GM18907 (cell line): ENCODE results near the gene PPFIA1.
"Not testable (repeated sequence)": the region's sequence is repeated elsewhere in the genome, so short reads cannot be mapped to it uniquely, and the experiment has no call there.

Experiments used
- ATAC-seq: cut with Tn5 transposase; IDR thresholded peaks from one replicate; pipeline ENCODE4 v1.9.1; 2021; ENCODE audit warnings: mild to moderate bottlenecking, moderate library complexity; ENCODE audit not compliant: unreplicated experiment

The PPFIA1 gene

DNA sequence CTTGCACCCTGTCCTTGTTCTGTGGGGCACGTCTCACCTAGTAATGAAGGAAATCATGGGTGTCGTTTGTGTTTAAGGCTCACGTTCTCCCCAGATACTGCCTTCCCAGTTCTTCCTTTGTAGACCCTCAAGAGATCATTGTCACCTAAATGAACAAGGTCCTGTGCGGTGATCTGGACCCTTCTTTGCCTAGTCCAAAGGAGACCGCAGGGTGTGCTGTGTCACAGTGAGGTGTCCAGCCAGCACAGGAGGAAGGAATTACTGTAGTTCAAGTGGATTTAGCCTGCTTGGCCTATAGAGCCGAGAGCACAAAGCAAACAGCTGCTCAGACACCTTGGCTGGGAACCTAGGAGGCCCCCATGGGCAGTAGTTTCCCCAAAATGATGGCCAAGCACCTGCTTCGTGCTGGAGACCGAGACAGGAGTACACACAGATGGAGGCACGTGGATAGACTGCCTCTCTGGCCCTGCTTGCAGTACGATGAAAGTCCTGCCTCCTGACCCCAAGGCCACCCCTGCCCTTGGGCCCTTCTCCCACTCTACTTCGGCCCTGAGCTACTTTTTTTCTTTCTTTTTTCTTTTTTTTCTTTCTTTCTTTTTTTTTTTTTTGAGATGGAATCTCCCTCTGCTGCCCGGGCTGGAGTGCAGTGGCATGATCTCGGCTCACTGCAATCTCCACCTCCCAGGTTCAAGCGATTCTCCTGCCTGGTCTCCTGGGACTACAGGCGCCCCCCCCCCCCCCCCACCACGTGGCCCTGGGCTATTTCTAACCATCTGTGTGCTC lies 19.4 kb upstream of the PPFIA1 start:
- ATAC-seq = no peak

DNA sequence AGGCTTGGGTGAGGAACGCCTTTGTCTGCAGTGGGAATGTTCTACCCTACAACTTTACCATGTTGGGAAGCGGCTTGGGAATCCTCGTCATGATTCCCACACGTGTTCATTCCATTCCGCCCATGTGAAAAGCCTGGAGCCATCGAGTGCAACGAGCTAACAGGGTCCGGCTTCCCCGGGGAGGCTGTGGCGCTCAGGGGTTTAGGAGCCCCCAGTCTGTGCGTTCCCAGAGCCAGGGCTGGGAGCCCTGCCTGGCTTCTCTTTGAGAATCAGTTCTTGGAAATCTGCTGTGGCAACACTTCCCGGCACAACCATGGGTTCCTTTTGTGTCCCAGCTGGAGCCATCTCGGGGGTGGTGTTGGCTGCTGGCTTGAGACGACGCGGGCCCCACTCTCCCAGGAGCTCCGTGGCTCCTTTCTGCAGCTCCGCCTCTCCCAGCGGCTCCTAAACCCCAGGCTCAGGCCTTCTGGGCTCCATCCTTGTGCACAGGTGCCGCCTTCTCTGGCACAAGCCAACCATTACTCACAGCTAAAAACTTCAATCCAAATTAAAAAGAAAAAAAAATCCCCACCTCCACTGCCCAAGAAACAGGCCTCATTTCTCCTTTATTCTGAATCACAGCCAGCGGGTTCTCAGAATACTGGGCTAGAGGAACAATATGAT lies 18.7 kb upstream of the PPFIA1 start:
- no peak for ATAC-seq

DNA sequence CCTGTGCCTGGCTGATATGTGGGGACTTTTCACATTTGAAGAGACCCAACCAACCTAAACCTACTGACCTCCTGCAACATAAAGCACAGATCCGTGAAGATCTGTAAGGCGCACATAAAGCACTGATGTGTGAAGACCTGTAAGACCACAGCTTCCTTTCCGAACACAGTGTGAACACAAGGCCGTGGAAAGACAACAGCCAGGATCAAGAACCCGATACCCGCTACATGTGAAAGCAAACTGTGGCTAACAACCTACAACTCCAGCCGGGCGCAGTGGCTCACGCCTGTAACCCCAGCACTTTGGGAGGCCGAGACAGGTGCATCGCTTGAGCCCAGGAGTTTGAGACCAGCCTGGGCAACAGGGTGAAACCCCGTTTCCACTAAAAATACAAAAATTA lies 17.6 kb upstream of the PPFIA1 start:
- no peak for ATAC-seq

DNA sequence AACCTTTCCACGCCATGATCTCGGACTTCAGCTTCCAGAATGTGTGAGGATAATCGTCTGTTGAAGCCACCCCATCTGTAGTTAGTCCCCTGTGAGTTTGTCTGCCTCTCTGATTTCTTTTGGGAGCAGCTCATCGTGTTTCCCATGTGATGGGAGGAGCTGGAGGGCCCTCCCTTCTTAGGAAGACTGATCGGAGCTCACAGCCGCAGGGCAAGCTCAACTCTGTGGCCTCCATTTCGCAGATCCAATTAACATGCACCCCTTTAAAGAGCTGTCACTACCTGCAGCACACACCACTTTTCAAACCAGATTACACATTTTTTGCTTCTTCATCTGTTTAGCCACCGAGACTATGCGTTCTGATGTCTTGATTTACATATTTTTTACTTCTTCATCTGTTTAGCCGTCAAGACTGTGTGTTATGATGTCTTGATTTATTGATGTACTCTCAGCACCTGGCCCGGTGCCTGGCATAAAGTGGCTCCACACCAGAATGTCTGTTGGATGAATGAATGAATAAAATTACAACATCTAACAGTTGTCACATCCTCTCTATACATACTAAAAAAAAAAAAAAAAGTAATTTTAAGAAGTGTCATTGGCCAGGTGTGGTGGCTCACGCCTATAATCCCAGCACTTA lies 14.9 kb upstream of the PPFIA1 start:
- no peak for ATAC-seq

DNA sequence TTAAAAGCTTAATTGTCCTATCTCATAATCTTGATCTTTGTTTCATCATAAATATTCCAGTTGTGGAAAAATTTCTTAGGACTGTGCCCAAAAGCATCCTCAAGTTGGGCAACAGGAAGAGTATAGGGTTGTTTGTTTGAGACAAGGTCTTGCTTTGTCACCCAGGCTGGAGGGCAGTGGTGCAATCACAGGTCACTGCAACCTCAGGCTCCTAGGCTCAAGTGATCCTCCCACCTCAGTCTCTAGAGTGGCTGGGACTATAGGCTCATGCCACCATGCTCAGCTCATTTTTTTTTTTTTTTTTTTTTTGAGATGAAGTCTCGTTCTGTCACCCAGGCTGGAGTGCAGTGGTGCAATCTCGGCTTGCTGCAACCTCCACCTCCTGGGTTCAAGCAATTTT lies 11.4 kb upstream of the PPFIA1 start:
- ATAC-seq = not testable (repeated sequence)

DNA sequence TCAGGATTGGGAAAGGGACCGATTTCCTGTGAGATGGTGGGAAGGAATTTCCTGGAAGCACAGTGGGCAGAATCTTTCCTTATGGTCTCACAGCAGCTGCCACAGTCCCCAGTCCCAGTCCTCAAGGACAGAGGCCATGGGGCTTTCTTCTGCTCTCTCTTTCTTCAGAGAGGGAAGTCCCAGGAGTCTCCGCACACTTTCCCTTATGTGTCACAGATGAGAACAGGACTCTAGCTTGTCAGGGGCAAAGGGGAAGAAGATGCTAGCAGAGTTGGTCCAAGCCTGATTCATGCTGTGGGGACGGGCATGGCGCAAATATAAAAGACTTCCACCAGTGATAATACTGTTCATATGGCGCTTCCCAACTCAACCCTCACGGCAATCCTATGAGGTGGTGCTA lies 7.5 kb upstream of the PPFIA1 start:
- no peak for ATAC-seq

DNA sequence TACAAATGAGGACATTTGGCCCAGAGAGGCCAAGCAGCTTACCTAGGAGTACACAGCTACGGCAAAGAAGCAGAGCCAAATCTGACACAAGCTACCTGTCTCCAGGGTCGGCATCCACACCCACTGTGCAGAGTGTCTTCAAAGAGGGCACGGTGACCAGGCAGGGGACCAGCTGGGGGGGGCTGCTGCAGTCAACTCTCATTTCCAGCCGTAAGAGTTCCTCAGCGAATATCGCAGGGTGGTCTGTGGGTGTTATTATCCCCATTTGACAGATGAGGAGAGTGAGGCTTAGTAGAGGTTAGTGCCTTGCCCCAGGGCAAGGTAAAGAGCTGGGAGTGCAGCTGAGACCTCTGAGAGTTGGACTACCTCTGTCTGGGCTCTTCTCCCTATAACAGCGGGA lies 7.1 kb upstream of the PPFIA1 start:
- no peak for ATAC-seq

DNA sequence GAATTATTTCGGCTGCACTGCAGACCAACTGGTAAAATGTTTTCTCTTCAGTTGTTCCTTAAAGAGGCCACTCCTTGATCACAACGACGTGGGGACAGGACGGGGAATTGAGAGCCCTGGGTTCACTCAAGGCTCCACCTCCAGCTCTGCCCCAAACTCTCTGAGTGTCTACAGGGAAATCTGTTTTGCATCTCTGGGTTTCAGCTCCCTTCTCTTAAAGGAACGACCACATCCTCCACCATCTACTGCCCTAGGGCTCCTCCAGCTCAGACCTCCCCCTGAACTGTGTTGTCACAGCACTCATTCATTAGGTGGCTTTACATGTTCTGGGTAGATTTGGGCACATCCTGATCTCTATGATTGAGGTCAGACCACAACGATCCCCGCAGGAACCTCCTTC lies 5.1 kb upstream of the PPFIA1 start:
- no peak for ATAC-seq

DNA sequence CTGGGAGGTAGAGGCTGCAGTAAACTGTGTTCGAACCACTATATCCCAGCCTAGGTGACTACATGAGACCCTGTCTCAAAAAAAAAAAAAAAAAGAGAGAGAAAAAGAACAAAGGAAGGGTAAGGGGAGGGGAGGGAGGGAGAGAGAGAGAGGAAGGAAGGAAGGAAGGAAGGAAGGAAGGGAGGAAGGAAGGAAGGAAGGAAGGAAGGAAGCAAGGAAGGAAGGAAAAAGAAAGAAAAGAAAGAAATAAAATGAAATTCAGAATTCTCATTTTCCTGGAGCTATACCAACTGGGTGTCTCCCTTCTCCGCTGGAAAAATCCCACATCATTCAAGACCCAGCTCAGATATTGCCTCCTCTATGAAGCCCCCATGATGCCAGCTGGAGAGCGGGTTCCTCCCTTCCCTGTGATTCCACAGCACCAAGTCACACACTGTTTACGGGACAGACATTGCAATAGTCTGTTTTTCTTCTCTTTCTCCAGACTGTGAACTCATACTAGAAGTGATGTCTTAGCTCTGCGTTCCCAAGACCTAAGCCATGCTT lies 3.0 kb upstream of the PPFIA1 start:
- ATAC-seq = no peak

DNA sequence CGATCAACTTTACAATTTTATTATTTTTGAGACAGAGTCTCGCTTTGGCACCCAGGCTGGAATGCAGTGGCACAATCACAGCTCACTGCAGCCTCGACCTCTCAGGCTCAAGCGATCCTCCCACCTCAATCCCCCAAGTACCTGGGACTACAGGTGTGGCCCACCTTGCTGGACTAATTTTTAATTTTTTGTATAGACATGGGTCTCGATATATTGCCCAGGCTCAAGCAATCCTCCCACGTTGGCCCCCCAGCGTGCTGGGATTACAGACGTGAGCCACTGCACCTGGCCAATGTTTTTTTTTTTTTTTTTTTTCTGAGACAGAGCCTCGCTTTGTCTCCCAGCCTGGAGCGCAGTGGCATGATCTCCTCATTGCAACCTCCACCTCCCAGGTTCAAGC lies 2.0 kb upstream of the PPFIA1 start:
- no peak for ATAC-seq

DNA sequence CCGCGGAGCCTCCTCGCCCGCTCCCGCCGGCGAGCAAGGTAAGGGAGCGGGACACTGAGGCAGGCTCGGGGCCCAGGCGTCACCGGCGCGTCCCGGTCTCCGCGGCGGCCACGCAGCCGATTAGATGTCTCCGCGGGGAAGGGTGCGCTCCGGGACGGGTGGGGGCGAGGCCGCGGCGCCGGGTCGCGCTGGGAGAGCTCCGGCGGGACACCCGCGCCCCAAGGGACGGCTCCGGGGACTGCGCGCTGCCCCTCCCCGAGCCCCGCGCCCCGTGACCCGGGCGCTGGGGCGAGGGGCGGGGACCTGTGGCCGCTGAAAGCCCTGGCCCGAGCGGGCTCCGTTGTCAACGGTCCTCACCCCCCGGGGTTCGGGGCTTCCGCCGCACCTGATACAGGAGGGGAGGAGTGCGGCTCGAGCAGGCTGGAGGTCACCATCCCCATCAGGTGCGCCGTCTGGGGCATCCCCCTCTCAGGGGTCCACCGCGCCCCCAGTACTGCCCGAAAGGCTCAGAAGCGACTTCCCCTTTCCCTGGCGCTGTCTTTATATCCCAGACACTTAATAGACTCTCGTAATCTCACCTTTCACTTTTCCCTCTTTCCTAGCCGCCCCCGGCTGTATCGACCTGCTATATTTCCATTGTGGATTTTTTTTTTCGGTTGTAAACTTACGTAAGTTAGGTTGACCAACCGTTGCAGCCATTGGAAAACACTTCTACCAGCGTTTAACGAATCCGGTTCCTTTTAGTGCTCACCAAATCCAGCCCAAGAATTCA lies 573 bp downstream of the PPFIA1 start:
- ATAC-seq = peak; percentile 37

DNA sequence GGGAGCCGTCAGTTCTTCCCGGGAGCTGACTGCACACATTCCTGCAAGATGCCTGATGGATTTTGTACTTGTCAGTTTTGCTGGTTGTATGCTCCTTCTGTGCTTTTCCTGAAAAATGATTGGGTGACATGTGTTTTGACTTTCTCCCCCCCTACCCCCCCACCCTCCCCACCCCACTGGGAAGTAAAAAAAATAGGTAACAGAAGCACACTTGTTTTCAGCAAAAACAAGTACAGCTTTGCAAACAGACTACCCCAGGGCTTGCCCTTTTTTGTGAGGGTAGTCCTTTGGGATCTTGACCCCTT lies 1.1 kb downstream of the PPFIA1 start:
- ATAC-seq = no peak

DNA sequence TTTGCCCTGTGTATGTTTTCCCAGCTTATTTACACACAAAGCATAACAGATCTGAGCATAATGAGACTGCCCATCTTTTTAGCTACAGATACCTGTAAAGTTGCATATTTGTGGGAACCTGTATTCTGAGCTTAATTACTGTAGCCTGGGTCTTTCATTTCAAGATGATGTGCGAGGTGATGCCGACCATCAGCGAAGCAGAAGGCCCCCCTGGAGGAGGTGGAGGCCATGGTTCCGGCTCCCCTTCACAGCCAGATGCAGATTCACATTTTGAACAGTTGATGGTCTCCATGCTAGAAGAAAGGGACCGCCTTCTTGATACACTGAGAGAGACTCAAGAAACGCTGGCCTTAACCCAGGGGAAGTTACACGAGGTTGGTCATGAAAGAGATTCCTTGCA lies 1.5 kb downstream of the PPFIA1 start:
- ATAC-seq = no peak

DNA sequence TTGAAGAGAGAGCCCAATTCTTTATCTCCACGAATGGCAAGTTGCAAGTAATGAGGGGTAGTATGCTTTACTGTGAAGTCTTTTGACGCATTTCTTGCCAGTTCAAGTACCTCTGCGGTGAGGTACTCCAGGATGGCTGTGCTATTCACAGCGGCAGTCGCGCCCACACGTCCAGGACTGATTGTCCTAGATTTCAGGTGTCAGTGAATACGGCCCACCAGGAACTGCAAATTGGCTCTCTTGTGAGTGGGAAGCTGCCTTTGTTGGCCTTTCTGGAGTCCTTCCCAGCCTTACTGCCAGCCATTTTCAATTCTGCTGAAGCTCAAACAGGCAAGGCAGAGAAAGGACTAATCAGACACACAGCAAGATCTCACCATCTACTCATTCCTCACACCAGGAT lies 8.5 kb downstream of the PPFIA1 start:
- ATAC-seq = no peak

DNA sequence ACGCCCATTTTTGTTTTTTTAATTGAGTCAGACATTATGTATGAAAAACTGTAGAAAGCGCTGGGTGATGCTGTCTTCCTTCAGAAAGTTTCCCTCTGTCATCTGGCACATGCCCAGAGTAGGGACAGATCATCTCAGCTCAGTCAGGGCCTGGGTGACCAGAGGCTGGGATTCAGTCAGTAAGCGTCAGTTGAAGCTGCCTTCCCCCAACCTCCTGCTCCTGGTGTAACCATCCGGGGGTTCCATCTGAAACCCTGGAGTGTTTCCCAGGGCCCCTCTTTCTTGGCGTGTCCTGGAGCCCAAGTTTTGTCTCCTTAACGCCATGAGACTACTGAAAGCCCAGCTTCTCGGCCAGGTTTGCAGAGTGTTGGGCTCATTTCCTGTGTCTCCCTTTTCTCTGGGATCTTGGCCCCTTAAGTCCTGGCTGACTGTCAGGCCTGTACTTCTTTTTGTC lies 10.7 kb downstream of the PPFIA1 start:
- ATAC-seq = no peak

DNA sequence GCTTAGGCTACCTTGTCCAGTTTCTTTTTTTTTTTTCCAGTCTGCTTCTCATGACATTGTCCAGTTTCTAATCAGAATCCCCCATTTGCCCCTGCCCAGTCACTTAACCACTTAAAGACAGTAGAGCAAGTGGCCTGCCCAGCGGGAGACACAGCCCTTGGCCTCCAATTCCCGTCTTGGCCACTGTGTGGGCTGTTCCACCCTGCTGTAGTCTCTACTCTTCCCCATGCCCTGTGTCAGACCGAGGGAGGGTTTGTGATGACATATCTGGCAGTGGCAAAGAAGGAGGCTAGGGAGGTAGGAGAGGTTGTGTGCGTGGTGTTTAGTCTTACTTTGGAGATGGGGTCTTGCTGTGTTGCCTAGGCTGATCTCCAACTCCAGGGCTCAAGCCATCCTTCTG lies 11.5 kb downstream of the PPFIA1 start:
- no peak for ATAC-seq

DNA sequence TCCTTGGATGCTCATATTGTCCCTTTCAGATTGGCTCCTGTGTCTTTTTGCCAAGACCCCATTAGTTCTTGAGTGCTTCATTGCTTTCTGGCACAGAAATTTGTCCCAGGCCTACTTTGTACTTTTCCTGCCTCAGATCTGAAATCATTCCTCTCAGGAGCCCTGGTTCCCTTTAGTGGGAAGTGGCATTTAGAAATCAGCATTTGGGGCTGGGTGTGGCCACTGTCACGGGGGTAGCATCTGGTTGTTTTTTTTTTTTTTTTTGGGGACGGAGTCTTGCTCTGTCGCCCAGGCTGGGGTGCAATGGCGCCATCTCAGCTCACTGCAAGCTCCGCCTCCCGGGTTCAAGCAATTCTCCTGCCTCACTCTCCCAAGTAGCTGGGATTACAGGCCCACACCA lies 18.2 kb downstream of the PPFIA1 start:
- ATAC-seq = no peak

DNA sequence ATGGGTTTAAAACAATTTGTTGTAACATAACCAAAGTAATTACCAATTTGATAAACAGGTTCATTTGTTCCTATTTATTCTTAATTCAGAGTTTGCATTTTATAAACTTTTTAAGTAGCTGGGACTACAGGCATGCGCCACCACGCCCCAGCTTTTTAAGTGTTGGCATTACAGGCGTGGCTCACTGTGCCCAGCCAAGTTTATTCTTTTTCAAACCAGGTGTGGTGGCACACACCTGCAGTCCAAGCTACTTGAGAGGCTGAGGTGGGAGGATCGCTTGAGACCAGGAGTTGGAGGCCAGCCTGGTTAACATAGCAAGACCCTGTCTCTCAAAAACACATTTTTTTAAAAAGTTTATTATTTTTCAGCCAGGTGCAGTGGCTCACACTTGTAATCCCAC lies 19.1 kb downstream of the PPFIA1 start:
- ATAC-seq = no peak

DNA sequence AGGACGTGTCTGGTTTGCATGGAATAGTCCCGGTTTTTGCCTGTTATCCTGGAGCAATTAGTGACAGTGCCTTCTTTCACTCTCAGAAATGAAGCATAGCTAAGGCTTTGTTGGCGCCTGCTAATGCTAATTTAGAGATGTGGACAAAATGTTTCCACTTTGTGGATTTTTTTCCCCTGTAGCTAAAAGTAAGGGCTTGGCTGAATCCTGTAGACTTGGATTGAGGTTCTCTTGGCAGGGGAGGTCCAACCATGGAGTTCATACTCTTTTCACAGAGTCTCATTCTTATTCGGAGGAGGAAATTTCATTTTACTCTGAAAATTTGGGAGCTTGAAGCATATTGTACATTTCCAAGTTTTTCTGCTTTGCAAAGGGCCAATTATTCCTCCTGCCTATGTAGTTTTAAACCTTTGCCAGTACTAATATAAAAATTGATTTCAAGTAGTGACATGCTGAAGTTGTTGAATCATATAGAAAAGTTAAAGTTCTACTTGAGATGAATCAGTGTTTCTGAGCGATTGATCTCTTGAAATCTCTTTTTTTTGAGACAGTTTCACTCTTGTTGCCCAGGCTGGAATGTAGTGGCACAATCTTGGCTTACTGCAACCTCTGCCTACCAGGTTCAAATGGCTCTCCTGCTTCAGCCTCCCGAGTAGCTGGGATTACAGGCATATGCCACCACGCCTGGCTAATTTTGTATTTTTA lies 20.0 kb downstream of the PPFIA1 start:
- ATAC-seq = no peak

DNA sequence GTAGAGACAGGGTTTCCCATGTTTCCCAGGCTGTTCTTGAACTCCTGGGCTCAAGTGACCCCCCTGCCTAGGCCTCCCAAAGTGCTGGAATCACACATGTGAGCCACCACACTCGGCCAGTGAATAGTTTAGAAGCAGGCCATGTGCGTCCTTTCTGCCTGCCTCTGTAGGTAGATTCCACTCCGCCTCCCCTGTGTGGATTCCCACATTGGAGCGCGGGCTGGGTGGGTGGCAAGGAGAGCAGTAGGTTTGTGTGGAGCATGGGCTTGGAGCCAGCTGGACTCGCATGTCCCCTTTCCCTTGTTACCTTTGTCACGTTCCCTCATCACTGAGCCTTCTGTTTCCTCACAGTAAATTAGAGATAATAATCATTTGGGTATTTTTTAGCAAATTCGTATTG lies 21.7 kb downstream of the PPFIA1 start:
- ATAC-seq = no peak

DNA sequence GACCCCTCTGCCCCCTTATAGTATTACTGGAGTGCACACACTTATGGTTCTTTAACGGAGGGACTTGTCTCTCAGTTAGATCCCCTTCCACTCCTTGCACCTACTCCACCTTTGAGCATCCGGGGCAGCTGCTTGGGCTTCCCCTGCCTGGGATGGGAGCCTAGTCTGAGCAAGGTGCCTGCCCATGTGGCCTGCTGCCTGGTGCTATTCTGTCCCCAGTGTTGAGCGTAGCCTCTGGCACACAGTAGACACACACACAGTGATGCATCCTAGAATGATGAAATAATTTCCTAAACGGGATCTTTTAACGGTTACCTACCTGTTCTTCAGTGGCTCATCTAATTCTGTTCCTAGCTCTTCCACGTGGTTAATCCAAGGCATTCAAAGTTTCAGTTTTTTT lies 22.4 kb downstream of the PPFIA1 start:
- ATAC-seq = no peak
